Stimulated activated memory B cell treated with anti-CD40 and anti-IgM and Interleukin-4, amounts not matched to agents 10 μg/mL and 1 μg/mL and 100 μg/mL, for 72 hours (primary cell): ENCODE results near the gene MALT1.
"Not testable (repeated sequence)": the region's sequence is repeated elsewhere in the genome, so short reads cannot be mapped to it uniquely, and the experiment has no call there.

ENCODE experiments used
- ATAC-seq: fragments of 150-1000 bp; cut with Tn5 transposase; 2 replicates; pipeline ENCODE4 v1.10.0; 2021
- H3K27ac Mint-ChIP-seq: one replicate; pipeline ENCODE4 v1.8.0; 2022; ENCODE audit warnings: mild to moderate bottlenecking, mixed read lengths
- H3K27me3 Mint-ChIP-seq: one replicate; pipeline ENCODE4 v1.8.0; 2022; ENCODE audit warnings: mixed read lengths
- H3K36me3 Mint-ChIP-seq: one replicate; pipeline ENCODE4 v1.8.0; 2022; ENCODE audit warnings: mixed read lengths
- H3K4me1 Mint-ChIP-seq: one replicate; pipeline ENCODE4 v1.8.0; 2022; ENCODE audit warnings: mixed read lengths
- H3K4me3 Mint-ChIP-seq: one replicate; pipeline ENCODE4 v1.8.0; 2022; ENCODE audit warnings: mild to moderate bottlenecking, moderate library complexity, mixed read lengths
- H3K9me3 Mint-ChIP-seq: one replicate; pipeline ENCODE4 v1.8.0; 2022; ENCODE audit warnings: mixed read lengths

Gene MALT1

GRCh38 chr18:58758606-58759005 lies 87.3 kb downstream of the MALT1 start:
- no peak for ATAC-seq
- H3K27ac Mint-ChIP-seq = peak overlapping the region; percentile 22
- no peaks in the 10 kb centered on the region for H3K27me3 Mint-ChIP-seq
- no peaks in the 10 kb centered on the region for H3K9me3 Mint-ChIP-seq
- H3K36me3 Mint-ChIP-seq = no peaks in the 10 kb centered on the region
- H3K4me3 Mint-ChIP-seq = no peak overlapping the region
- peaks cover 63% of the 10 kb centered on the region for H3K4me1 Mint-ChIP-seq

GRCh38 chr18:58761241-58761969 lies 90.1 kb downstream of the MALT1 start:
- Mint-ChIP-seq H3K27me3 (peaks cover 17% of the 10 kb centered on the region), H3K36me3 (no peaks in the 10 kb centered on the region), H3K9me3 (no peaks in the 10 kb centered on the region), H3K4me1 (peaks cover 41% of the 10 kb centered on the region), H3K4me3 (peak overlapping the region; percentile 34), H3K27ac (peak overlapping the region; percentile 77)
- ATAC-seq = peak; percentile 87

GRCh38 chr18:58761970-58762780 lies 90.9 kb downstream of the MALT1 start:
- H3K9me3 Mint-ChIP-seq = no peaks in the 10 kb centered on the region
- H3K27me3 Mint-ChIP-seq = peaks cover 25% of the 10 kb centered on the region
- H3K4me3 Mint-ChIP-seq = no peak overlapping the region
- H3K27ac Mint-ChIP-seq = peak overlapping the region; percentile 77
- ATAC-seq = no peak
- no peaks in the 10 kb centered on the region for H3K36me3 Mint-ChIP-seq
- H3K4me1 Mint-ChIP-seq = peaks cover 39% of the 10 kb centered on the region

- no peaks in the 10 kb centered on the region for H3K9me3 Mint-ChIP-seq
- H3K27me3 Mint-ChIP-seq = peaks cover 26% of the 10 kb centered on the region
- no peak for ATAC-seq
- no peak overlapping the region for H3K4me3 Mint-ChIP-seq
- H3K27ac Mint-ChIP-seq = peak overlapping the region; percentile 77
- peaks cover 43% of the 10 kb centered on the region for H3K4me1 Mint-ChIP-seq
- H3K36me3 Mint-ChIP-seq = no peaks in the 10 kb centered on the region
Observed at GRCh38 chr18:58762781-58763171, 91.5 kb downstream of the MALT1 start.

- H3K27me3 Mint-ChIP-seq = peaks cover 26% of the 10 kb centered on the region
- H3K9me3 Mint-ChIP-seq = no peaks in the 10 kb centered on the region
- peaks cover 38% of the 10 kb centered on the region for H3K4me1 Mint-ChIP-seq
- H3K4me3 Mint-ChIP-seq = no peak overlapping the region
- ATAC-seq = no peak
- H3K27ac Mint-ChIP-seq = no peak overlapping the region
- H3K36me3 Mint-ChIP-seq = no peaks in the 10 kb centered on the region
Observed at GRCh38 chr18:58766164-58766563, 94.9 kb downstream of the MALT1 start.

GRCh38 chr18:58766946-58767345 lies 95.7 kb downstream of the MALT1 start:
- peaks cover 26% of the 10 kb centered on the region for H3K27me3 Mint-ChIP-seq
- peaks cover 31% of the 10 kb centered on the region for H3K4me1 Mint-ChIP-seq
- H3K9me3 Mint-ChIP-seq = no peaks in the 10 kb centered on the region
- no peak overlapping the region for H3K4me3 Mint-ChIP-seq
- no peak overlapping the region for H3K27ac Mint-ChIP-seq
- no peak for ATAC-seq
- H3K36me3 Mint-ChIP-seq = no peaks in the 10 kb centered on the region

- Mint-ChIP-seq H3K4me1 (peaks cover 16% of the 10 kb centered on the region), H3K27me3 (peaks cover 26% of the 10 kb centered on the region), H3K9me3 (no peaks in the 10 kb centered on the region), H3K27ac (no peak overlapping the region), H3K4me3 (peak overlapping the region; percentile 77), H3K36me3 (no peaks in the 10 kb centered on the region)
- peak; percentile 97 for ATAC-seq
Observed at GRCh38 chr18:58768293-58768974, 97.2 kb downstream of the MALT1 start.

- H3K27ac Mint-ChIP-seq = no peak overlapping the region
- H3K36me3 Mint-ChIP-seq = no peaks in the 10 kb centered on the region
Observed at GRCh38 chr18:58769321-58769720, 98.1 kb downstream of the MALT1 start.

GRCh38 chr18:58770601-58771000 lies 99.3 kb downstream of the MALT1 start:
- Mint-ChIP-seq H3K27ac (no peak overlapping the region), H3K36me3 (no peaks in the 10 kb centered on the region), H3K27me3 (peaks cover 16% of the 10 kb centered on the region), H3K4me3 (no peak overlapping the region), H3K9me3 (no peaks in the 10 kb centered on the region), H3K4me1 (peaks cover 16% of the 10 kb centered on the region)
- no peak for ATAC-seq

More at GRCh38 chr18:58769321-58769720, 98.1 kb downstream of the MALT1 start:
- peaks cover 26% of the 10 kb centered on the region for H3K27me3 Mint-ChIP-seq
- H3K4me1 Mint-ChIP-seq = peaks cover 16% of the 10 kb centered on the region
- no peak for ATAC-seq
- H3K4me3 Mint-ChIP-seq = no peak overlapping the region
- H3K9me3 Mint-ChIP-seq = no peaks in the 10 kb centered on the region

GRCh38 chr18:58772161-58772560 lies 100.9 kb downstream of the MALT1 start:
- no peak for ATAC-seq
- Mint-ChIP-seq H3K9me3 (no peaks in the 10 kb centered on the region), H3K4me3 (no peak overlapping the region), H3K36me3 (no peaks in the 10 kb centered on the region), H3K4me1 (peaks cover 16% of the 10 kb centered on the region), H3K27ac (no peak overlapping the region), H3K27me3 (peaks cover under 1% of the 10 kb centered on the region)

GRCh38 chr18:58776084-58776483 lies 104.8 kb downstream of the MALT1 start:
- Mint-ChIP-seq H3K9me3 (no peaks in the 10 kb centered on the region), H3K27me3 (no peaks in the 10 kb centered on the region), H3K4me1 (no peaks in the 10 kb centered on the region), H3K27ac (no peak overlapping the region), H3K36me3 (no peaks in the 10 kb centered on the region), H3K4me3 (no peak overlapping the region)
- no peak for ATAC-seq

- not testable (repeated sequence) for ATAC-seq, H3K27ac Mint-ChIP-seq, H3K4me3 Mint-ChIP-seq, H3K36me3 Mint-ChIP-seq, H3K9me3 Mint-ChIP-seq, H3K4me1 Mint-ChIP-seq, H3K27me3 Mint-ChIP-seq
Observed at GRCh38 chr18:58776541-58776940, 105.3 kb downstream of the MALT1 start.

- H3K9me3 Mint-ChIP-seq = no peaks in the 10 kb centered on the region
- H3K4me1 Mint-ChIP-seq = peaks cover 7% of the 10 kb centered on the region
- H3K27ac Mint-ChIP-seq = no peak overlapping the region
- ATAC-seq = no peak
- H3K4me3 Mint-ChIP-seq = no peak overlapping the region
- H3K36me3 Mint-ChIP-seq = no peaks in the 10 kb centered on the region
- no peaks in the 10 kb centered on the region for H3K27me3 Mint-ChIP-seq
Observed at GRCh38 chr18:58777471-58777870, 106.2 kb downstream of the MALT1 start.

GRCh38 chr18:58779529-58779928 lies 108.3 kb downstream of the MALT1 start:
- H3K27me3 Mint-ChIP-seq = no peaks in the 10 kb centered on the region
- no peaks in the 10 kb centered on the region for H3K36me3 Mint-ChIP-seq
- no peak for ATAC-seq
- no peak overlapping the region for H3K27ac Mint-ChIP-seq
- H3K4me1 Mint-ChIP-seq = peaks cover 7% of the 10 kb centered on the region
- H3K4me3 Mint-ChIP-seq = no peak overlapping the region
- H3K9me3 Mint-ChIP-seq = no peaks in the 10 kb centered on the region

- no peak overlapping the region for H3K27ac Mint-ChIP-seq
- H3K9me3 Mint-ChIP-seq = no peaks in the 10 kb centered on the region
- peaks cover 10% of the 10 kb centered on the region for H3K4me1 Mint-ChIP-seq
- H3K4me3 Mint-ChIP-seq = no peak overlapping the region
- H3K27me3 Mint-ChIP-seq = no peaks in the 10 kb centered on the region
- ATAC-seq = no peak
- no peaks in the 10 kb centered on the region for H3K36me3 Mint-ChIP-seq
Observed at GRCh38 chr18:58780045-58780444, 108.8 kb downstream of the MALT1 start.
